Kidney (tissue), 14 donors: ENCODE data around the gene ELFN2. TPM values are rescaled to one million over a fixed set of nuclear protein-coding genes. Genes with fewer than 3 reads are reported as not detected.

Experiments
- DNase-seq, 5 donors: peaks; one replicate each; pipeline ENCODE4 v3.0.0-alpha.2; 2013 to 2020
- FAIRE-seq: peaks from 2 replicates; lab custom pipeline; 2012; peaks lifted over from hg19 to GRCh38; lab: Jason Lieb, UNC
- H3K27ac ChIP-seq, 2 donors: one replicate each; pipeline ENCODE4 v1.7.0; 2013; ENCODE audit warnings: low read depth in 2 of 2, low read length in 2 of 2, inconsistent platforms in 1 of 2
- H3K27me3 ChIP-seq: one replicate; pipeline ENCODE4 v1.7.1; 2013; ENCODE audit warnings: low read length, inconsistent platforms; ENCODE audit not compliant: control insufficient read depth, insufficient read depth
- H3K36me3 ChIP-seq, 3 donors: one replicate each; pipeline versions ENCODE4 v1.7.0 to v1.7.1; 2013; ENCODE audit warnings: low read length in 3 of 3, control low read depth in 1 of 3, inconsistent platforms in 1 of 3; ENCODE audit not compliant: insufficient read depth in 3 of 3, control insufficient read depth in 2 of 3
- H3K4me1 ChIP-seq, 3 donors: one replicate each; pipeline versions ENCODE4 v1.7.0 to v1.7.1; 2013; ENCODE audit warnings: low read length in 3 of 3, inconsistent platforms in 1 of 3, low read depth in 1 of 3; ENCODE audit not compliant: control insufficient read depth in 2 of 3, insufficient read depth in 2 of 3
- H3K4me3 ChIP-seq, 3 donors: one replicate each; pipeline versions ENCODE4 v1.7.0 to v1.8.1; 2013; ENCODE audit warnings: low read length in 3 of 3, control low read depth in 1 of 3, inconsistent platforms in 1 of 3
- H3K9ac ChIP-seq, 3 donors: one replicate each; pipeline versions ENCODE4 v1.7.0 to v1.7.1; 2013; ENCODE audit warnings: low read length in 3 of 3, control low read depth in 1 of 3, inconsistent platforms in 1 of 3
- H3K9me3 ChIP-seq, 3 donors: one replicate each; pipeline versions ENCODE4 v1.7.0 to v1.7.1; 2013; ENCODE audit warnings: low read length in 3 of 3, control low read depth in 1 of 3, inconsistent platforms in 1 of 3; ENCODE audit not compliant: control insufficient read depth in 2 of 3, insufficient read depth in 1 of 3
- intact Hi-C: fragments of 100-400 bp; cut with DNase I; formaldehyde crosslinking; loops from one replicate; pipeline ENCODE4 v1.11.1; 2022
- polyA plus RNA-seq: library from polyadenylated mRNA; stranded (reverse); fragments of 350-450 nt; fragmentation: Illumina TruSeq; extraction: RNeasy Lipid Tissue Mini Kit (QIAGEN cat#74804); gene quantifications from one replicate; pipeline ENCODE4 v1.2.3, GENCODE V29; 2014; ENCODE audit warnings: low read depth, low replicate concordance; ENCODE audit not compliant: insufficient read depth
- total RNA-seq: library from RNA; stranded (reverse); fragmentation: NEBNext Ultra II Directional; extraction: Animal tissue kit (Norgen Biotek cat#: 25700); gene quantifications from one replicate; pipeline ENCODE4 v1.2.1, GENCODE V29; 2021
- TF ChIP-seq, protein P1 (sequence below): IDR thresholded peaks from 3 replicates; pipeline ENCODE4 v1.5.1; 2012; ENCODE audit warnings: mild to moderate bottlenecking, moderate library complexity, borderline replicate concordance; ENCODE audit not compliant: insufficient read depth; ENCODE audit errors: extremely low read depth
- donor health status: control.
- donor health status: control.
- donor health status: control.
- donor health status: control.
- donor health status: control.
- donor health status: DM: yes; HTN: yes; CAD: no.
- donor health status: Normal renal cell carcinoma (clear cell type).

The ELFN2 gene
- total and polyA plus RNA-seq, 2 donors from 2014 or later = 0.19 to 4.6 TPM

DNA sequence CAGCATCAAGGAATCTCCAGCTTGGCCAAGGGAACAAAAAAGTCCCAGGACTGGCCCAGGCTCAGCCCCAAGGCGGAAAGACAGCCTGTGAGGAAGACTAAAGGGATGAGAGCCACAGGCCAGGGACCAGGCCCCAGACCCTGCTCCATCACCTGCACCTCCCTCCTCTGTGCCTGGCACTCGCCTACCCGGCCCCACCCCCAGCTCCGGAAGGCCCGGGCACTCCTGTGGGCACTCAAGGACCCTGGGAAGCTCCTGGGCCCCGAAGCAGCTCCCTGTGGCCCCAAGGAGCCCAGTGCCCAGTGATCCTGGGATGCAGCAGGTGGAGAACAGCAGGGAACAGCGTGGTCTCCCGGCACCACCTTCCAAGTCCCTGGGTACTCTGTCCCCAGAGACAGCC lies 18.2 kb downstream of the ELFN2 start:
- no peaks in the 10 kb centered on the region for H3K36me3 ChIP-seq
- H3K9ac ChIP-seq = no peak overlapping the region
- no peak overlapping the region for H3K27ac ChIP-seq
- no peak overlapping the region for H3K4me3 ChIP-seq
- FAIRE-seq = no peak
- no peak for DNase-seq
- TF ChIP-seq, protein P1, sequence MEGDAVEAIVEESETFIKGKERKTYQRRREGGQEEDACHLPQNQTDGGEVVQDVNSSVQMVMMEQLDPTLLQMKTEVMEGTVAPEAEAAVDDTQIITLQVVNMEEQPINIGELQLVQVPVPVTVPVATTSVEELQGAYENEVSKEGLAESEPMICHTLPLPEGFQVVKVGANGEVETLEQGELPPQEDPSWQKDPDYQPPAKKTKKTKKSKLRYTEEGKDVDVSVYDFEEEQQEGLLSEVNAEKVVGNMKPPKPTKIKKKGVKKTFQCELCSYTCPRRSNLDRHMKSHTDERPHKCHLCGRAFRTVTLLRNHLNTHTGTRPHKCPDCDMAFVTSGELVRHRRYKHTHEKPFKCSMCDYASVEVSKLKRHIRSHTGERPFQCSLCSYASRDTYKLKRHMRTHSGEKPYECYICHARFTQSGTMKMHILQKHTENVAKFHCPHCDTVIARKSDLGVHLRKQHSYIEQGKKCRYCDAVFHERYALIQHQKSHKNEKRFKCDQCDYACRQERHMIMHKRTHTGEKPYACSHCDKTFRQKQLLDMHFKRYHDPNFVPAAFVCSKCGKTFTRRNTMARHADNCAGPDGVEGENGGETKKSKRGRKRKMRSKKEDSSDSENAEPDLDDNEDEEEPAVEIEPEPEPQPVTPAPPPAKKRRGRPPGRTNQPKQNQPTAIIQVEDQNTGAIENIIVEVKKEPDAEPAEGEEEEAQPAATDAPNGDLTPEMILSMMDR = no peak
- H3K4me1 ChIP-seq = no peaks in the 10 kb centered on the region
- no peaks in the 10 kb centered on the region for H3K27me3 ChIP-seq
- no peaks in the 10 kb centered on the region for H3K9me3 ChIP-seq
- intact Hi-C loops = no loop called here

GRCh38 chr22:37407856-37408255 lies 19.4 kb downstream of the ELFN2 start:
- Histone ChIP-seq H3K9me3 (no peaks in the 10 kb centered on the region), H3K27me3 (no peaks in the 10 kb centered on the region), H3K9ac (no peak overlapping the region), H3K4me1 (no peaks in the 10 kb centered on the region), H3K27ac (no peak overlapping the region), H3K4me3 (no peak overlapping the region), H3K36me3 (no peaks in the 10 kb centered on the region)
- TF ChIP-seq, protein P1 = no peak
- DNase-seq (no peak), FAIRE-seq (no peak)
- intact Hi-C loops = no loop called here

- no peak overlapping the region for H3K4me3 ChIP-seq
- intact Hi-C loops = no loop called here
- H3K9me3 ChIP-seq = no peaks in the 10 kb centered on the region
- peaks cover 0 to 2% (median 0%) of the 10 kb centered on the region in 3 donors for H3K4me1 ChIP-seq
- H3K27me3 ChIP-seq = no peaks in the 10 kb centered on the region
- no peaks in the 10 kb centered on the region for H3K36me3 ChIP-seq
- H3K9ac ChIP-seq = no peak overlapping the region
- H3K27ac ChIP-seq = no peak overlapping the region
- TF ChIP-seq, protein P1 = no peak
- DNase-seq = no peak
- FAIRE-seq = no peak
These were observed 20.6 kb downstream of the ELFN2 start for GRCh38 chr22:37406441-37407235.

DNA sequence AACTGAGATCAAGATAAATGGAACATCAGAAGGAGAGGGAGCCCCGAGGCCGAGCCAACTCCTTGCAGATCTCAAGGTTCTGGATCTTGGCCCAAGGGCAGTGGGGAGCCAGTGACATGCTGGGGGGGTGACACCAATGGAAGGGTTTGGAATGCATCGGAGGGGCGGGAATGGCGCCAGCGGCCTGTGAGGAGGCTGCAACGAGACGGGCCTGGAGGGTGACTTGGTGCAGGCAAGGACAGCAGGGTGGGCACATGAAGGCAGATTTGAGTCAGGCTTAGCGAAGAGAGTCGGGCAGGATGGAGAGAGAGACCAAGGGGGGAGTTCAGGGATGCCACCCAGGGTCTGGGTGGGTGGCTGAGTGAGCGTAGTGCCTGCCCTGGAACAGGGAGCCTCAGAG lies 23.2 kb downstream of the ELFN2 start:
- TF ChIP-seq, protein P1 = no peak
- intact Hi-C loops = no loop called here
- FAIRE-seq = no peak

More for the DNA sequence above, 23.2 kb downstream of the ELFN2 start:
- no peak overlapping the region for H3K4me3 ChIP-seq
- H3K9ac ChIP-seq = no peak overlapping the region
- peaks cover 0 to 5% (median 5%) of the 10 kb centered on the region in 3 donors for H3K4me1 ChIP-seq
- H3K36me3 ChIP-seq = no peaks in the 10 kb centered on the region
- H3K27ac ChIP-seq = no peak overlapping the region
- no peaks in the 10 kb centered on the region for H3K27me3 ChIP-seq
- no peak for DNase-seq
- no peaks in the 10 kb centered on the region for H3K9me3 ChIP-seq
